HEK293T (cell line): ENCODE measurements around the gene ZNF138.

Source experiments
- CTCF ChIA-PET: fragments of 350-600 bp; formaldehyde crosslinking; extraction: SDS; loops from one replicate; lab custom pipeline; 2021; ENCODE audit warnings: antibody characterized with exemption, inconsistent platforms; lab: Yijun Ruan, JAX
- POLR2A ChIA-PET: fragments of 350-600 bp; formaldehyde crosslinking; extraction: SDS; loops from one replicate; lab custom pipeline; 2020; ENCODE audit warnings: antibody characterized with exemption, inconsistent platforms; lab: Yijun Ruan, JAX
- DNase-seq: peaks from one replicate; pipeline ENCODE4 v3.0.0; 2012; ENCODE audit warnings: mixed read lengths; ENCODE audit errors: extremely low spot score
- ARNT ChIP-seq: fragments of 450-650 bp; IDR thresholded peaks from 2 replicates; pipeline ENCODE4 v1.6.1; 2017; ENCODE audit warnings: mild to moderate bottlenecking
- BHLHE40 ChIP-seq: fragments of 450-650 bp; IDR thresholded peaks from 2 replicates; pipeline ENCODE4 v1.6.1; 2016; ENCODE audit warnings: mild to moderate bottlenecking, moderate library complexity, borderline replicate concordance
- CTBP1 ChIP-seq: fragments of 450-650 bp; IDR thresholded peaks from 2 replicates; pipeline ENCODE4 v1.6.1; 2016; ENCODE audit warnings: borderline replicate concordance
- ELF4 ChIP-seq: fragments of 450-650 bp; IDR thresholded peaks from 2 replicates; pipeline ENCODE4 v1.6.1; 2017; ENCODE audit warnings: antibody characterized with exemption
- FOXA1 ChIP-seq: fragments of 450-650 bp; IDR thresholded peaks from 2 replicates; pipeline ENCODE4 v1.6.1; 2016; ENCODE audit warnings: mild to moderate bottlenecking
- FOXK2 ChIP-seq: fragments of 450-650 bp; IDR thresholded peaks from 2 replicates; pipeline ENCODE4 v1.6.1; 2016; ENCODE audit warnings: mild to moderate bottlenecking
- FOXM1 ChIP-seq: fragments of 450-650 bp; IDR thresholded peaks from 2 replicates; pipeline ENCODE4 v1.6.1; 2017; ENCODE audit warnings: mild to moderate bottlenecking, borderline replicate concordance
- HDGF ChIP-seq: fragments of 450-650 bp; IDR thresholded peaks from 2 replicates; pipeline ENCODE4 v1.6.1; 2017; ENCODE audit warnings: antibody characterized with exemption, borderline replicate concordance
- L3MBTL2 ChIP-seq: fragments of 450-650 bp; conservative IDR thresholded peaks from 2 replicates; pipeline ENCODE4 v1.6.1; 2016; ENCODE audit warnings: mild to moderate bottlenecking
- LEF1 ChIP-seq: fragments of 450-650 bp; IDR thresholded peaks from 2 replicates; pipeline ENCODE4 v1.6.1; 2017; ENCODE audit warnings: mild to moderate bottlenecking, borderline replicate concordance
- NFRKB ChIP-seq: fragments of 450-650 bp; IDR thresholded peaks from 2 replicates; pipeline ENCODE4 v1.6.1; 2016; ENCODE audit warnings: mild to moderate bottlenecking, moderate library complexity
- SP1 ChIP-seq: fragments of 450-650 bp; IDR thresholded peaks from 2 replicates; pipeline ENCODE4 v1.6.1; 2017
- SUZ12 ChIP-seq: fragments of 450-650 bp; IDR thresholded peaks from 2 replicates; pipeline ENCODE4 v1.6.1; 2016; ENCODE audit warnings: mild to moderate bottlenecking
- TARDBP ChIP-seq: fragments of 450-650 bp; IDR thresholded peaks from 2 replicates; pipeline ENCODE4 v1.6.1; 2016
- ZNF384 ChIP-seq: fragments of 450-650 bp; IDR thresholded peaks from 2 replicates; pipeline ENCODE4 v1.6.1; 2016
- TF ChIP-seq, protein P1 (sequence below): fragments of 450-650 bp; IDR thresholded peaks from 2 replicates; pipeline ENCODE4 v1.6.1; 2016

Gene ZNF138

GRCh38 chr7:64873517-64873916 is 79.3 kb downstream of the ZNF138 start:
- CTCF ChIA-PET: no interaction called here
- DNase-seq: no peak
- POLR2A ChIA-PET: no interaction called here
- TF ChIP-seq, protein P1, sequence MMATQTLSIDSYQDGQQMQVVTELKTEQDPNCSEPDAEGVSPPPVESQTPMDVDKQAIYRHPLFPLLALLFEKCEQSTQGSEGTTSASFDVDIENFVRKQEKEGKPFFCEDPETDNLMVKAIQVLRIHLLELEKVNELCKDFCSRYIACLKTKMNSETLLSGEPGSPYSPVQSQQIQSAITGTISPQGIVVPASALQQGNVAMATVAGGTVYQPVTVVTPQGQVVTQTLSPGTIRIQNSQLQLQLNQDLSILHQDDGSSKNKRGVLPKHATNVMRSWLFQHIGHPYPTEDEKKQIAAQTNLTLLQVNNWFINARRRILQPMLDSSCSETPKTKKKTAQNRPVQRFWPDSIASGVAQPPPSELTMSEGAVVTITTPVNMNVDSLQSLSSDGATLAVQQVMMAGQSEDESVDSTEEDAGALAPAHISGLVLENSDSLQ: no peak
- no peak for TF ChIP-seq L3MBTL2
- no peak for TF ChIP-seq SP1
- TF ChIP-seq ARNT: no peak
- no peak for TF ChIP-seq NFRKB

- TF ChIP-seq FOXM1: no peak
- DNase-seq: no peak
- ChIA-PET POLR2A (no interaction called here), CTCF (no interaction called here)
These were observed 79.9 kb downstream of the ZNF138 start for GRCh38 chr7:64874114-64874513.

DNA sequence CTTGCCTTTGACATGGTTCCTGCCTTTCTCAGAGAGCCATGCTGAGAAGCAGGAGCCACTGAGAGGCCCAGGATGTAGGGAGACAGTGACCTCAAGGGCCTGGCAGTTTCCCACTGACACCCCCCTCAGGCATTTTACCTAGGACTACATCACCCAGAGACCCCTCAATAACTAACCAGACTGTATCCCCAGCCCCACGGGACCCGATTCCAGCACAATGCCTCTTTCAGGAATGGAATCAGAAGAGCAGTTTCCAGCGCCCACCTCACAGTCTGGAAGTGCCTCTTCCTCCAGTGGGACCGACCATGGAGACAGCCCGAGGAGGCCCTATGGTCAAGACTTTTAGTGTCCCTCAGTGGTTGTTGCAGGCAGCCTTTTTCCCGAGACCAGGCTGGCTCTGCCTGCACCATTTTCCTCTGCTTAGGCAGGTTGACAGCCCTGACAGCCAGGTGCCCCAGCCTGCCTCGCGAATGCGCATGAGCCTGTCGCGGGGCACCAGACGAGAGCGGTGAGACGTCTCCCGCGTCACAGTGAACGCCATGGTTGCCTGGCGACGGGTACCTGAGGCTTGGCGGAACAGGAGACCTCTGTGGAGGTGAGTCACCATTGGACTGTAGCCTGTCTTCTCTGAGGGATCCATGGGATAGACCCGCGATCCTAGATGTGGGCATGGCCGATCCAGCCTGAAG is 80.5 kb downstream of the ZNF138 start:
- ChIA-PET POLR2A (no interaction called here), CTCF (no interaction called here)
- TF ChIP-seq SUZ12: no peak
- DNase-seq: no peak

DNA sequence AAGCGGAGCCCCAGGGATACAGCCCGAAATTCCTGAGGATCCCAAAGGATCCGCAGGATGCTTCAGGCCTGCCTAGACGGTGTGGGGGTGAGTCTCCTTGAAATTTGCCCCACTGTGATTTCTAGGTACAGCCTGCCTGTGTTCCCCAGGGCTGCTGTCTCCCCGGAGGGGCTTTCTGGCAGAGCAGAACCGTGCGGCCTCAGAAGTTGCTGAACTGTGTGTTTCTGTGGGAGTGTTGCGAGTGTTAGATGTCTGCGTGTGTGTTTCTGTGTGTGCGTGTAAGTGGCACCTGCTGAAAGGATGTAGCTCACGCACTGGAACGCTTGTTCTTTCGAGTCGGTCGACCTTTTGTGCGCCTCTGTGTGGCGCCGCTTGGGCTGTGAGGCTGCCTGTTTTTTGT is 81.0 kb downstream of the ZNF138 start:
- CTCF ChIA-PET: no interaction called here
- POLR2A ChIA-PET: no interaction called here
- TF ChIP-seq FOXA1 (no peak), NFRKB (no peak), FOXM1 (no peak), HDGF (no peak), FOXK2 (no peak), SUZ12 (no peak), LEF1 (no peak), ZNF384 (no peak), ELF4 (no peak), BHLHE40 (no peak), TARDBP (no peak), ARNT (no peak), CTBP1 (no peak), SP1 (no peak), L3MBTL2 (no peak)
- TF ChIP-seq, protein P1: no peak
- peak; percentile 1 for DNase-seq

GRCh38 chr7:64875658-64876406 is 81.6 kb downstream of the ZNF138 start:
- DNase-seq: no peak
- POLR2A ChIA-PET: no interaction called here
- CTCF ChIA-PET: no interaction called here
- TF ChIP-seq HDGF (no peak), FOXM1 (no peak), L3MBTL2 (no peak), TARDBP (no peak), NFRKB (no peak), ARNT (no peak), FOXA1 (no peak), SP1 (no peak), SUZ12 (no peak), ZNF384 (no peak), ELF4 (no peak), CTBP1 (no peak), FOXK2 (no peak), BHLHE40 (no peak)
- TF ChIP-seq, protein P1: no peak

DNA sequence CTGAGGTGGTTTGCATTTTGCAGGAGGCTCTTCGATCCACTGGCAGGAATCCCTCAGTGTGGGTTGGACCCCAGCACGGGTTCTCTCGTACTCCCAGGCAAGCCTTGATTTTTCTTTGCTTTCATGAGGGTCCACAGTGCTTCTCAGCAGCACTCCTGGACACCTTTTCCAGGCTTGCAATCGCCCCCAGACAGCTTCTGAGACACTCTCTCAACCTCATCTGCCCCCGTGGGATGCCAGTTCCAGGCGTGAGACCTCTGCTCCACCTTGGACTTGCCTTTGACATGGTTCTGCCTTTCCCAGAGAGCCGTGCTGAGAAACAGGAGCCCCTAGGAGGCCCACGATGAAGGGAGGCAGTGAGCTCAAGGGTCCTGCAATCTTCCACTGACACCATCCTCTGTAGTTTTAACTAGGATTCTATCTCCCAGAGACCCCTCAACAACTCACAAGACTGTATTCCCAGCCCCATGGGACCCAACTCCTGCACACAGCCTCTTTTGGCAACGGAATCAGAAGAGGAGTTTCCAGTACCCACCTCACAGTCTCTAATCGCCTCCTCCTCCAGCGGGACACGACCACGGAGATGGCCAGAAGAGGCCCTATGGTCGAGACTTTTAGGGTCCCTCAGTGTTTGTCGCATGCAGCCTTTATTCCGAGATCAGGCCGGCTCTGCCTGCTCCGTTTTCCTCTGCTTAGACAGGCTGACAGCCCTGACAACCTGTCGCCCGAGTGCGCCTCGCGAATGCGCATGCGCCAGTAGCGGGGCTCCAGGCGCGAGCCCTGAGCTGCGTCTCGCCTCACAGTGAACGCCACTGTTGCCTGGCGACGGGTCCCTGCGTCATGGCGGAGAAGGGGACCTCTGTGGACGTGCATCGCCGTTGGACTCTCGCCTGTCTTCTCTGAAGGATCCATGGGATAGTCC is 82.8 kb downstream of the ZNF138 start:
- POLR2A ChIA-PET: no interaction called here
- CTCF ChIA-PET: no interaction called here
- no peak for DNase-seq
- TF ChIP-seq ELF4: no peak
- no peak for TF ChIP-seq HDGF
- TF ChIP-seq L3MBTL2: no peak
